Hepatocyte (in vitro differentiated cells): ENCODE results near the gene DNAH17. TPM values are rescaled to one million over a fixed set of nuclear protein-coding genes. Genes with fewer than 3 reads are reported as not detected.
A peak's percentile ranks its signal among the peaks of the same experiment; 100 is the strongest.

Source experiments
- DNase-seq: peaks from one replicate; pipeline ENCODE4 v3.0.0-alpha.2; 2016; ENCODE audit warnings: low spot score
- H2AFZ ChIP-seq: fragments of 200-600 bp; sonication (generic); 2 replicates; pipeline ENCODE4 v1.6.0; 2016; ENCODE audit warnings: antibody characterized with exemption, mild to moderate bottlenecking
- H3K27ac ChIP-seq: fragments of 200-600 bp; sonication (generic); 2 replicates; pipeline ENCODE4 v1.5.1; 2016; ENCODE audit warnings: mild to moderate bottlenecking
- H3K27me3 ChIP-seq: fragments of 200-600 bp; sonication (generic); 2 replicates; pipeline ENCODE4 v1.6.1; 2016
- H3K36me3 ChIP-seq: fragments of 200-600 bp; sonication (generic); replicated peaks from 2 replicates; pipeline ENCODE4 v1.5.1; 2016; ENCODE audit warnings: low read depth; ENCODE audit not compliant: insufficient read depth
- H3K4me1 ChIP-seq: fragments of 200-600 bp; sonication (generic); 2 replicates; pipeline ENCODE4 v1.5.1; 2016; ENCODE audit warnings: mild to moderate bottlenecking, moderate library complexity; ENCODE audit not compliant: insufficient read depth
- H3K4me2 ChIP-seq: fragments of 200-600 bp; sonication (generic); 2 replicates; pipeline ENCODE4 v1.6.0; 2016
- H3K4me3 ChIP-seq: fragments of 200-600 bp; sonication (generic); 2 replicates; pipeline ENCODE4 v1.5.1; 2016; ENCODE audit warnings: mild to moderate bottlenecking
- H3K79me2 ChIP-seq: fragments of 200-600 bp; sonication (generic); 2 replicates; pipeline ENCODE4 v1.6.0; 2017; ENCODE audit warnings: mild to moderate bottlenecking
- H3K9me2 ChIP-seq: fragments of 200-600 bp; sonication (generic); replicated peaks from 2 replicates; pipeline ENCODE4 v1.6.0; 2017; ENCODE audit warnings: mild to moderate bottlenecking; ENCODE audit not compliant: insufficient read depth
- H3K9me3 ChIP-seq: fragments of 200-600 bp; sonication (generic); 2 replicates; pipeline ENCODE4 v1.5.1; 2016; ENCODE audit warnings: low read depth, mild to moderate bottlenecking
- H4K20me1 ChIP-seq: fragments of 200-600 bp; sonication (generic); 2 replicates; pipeline ENCODE4 v1.6.0; 2016; ENCODE audit warnings: mild to moderate bottlenecking; ENCODE audit not compliant: insufficient read depth, poor library complexity, severe bottlenecking
- EZH2 ChIP-seq: fragments of 200-600 bp; sonication (generic); IDR thresholded peaks from 2 replicates; pipeline ENCODE4 v1.6.1; 2016; ENCODE audit warnings: antibody characterized with exemption, mild to moderate bottlenecking, borderline replicate concordance
- EZH2phosphoT487 ChIP-seq: fragments of 200-600 bp; sonication (generic); IDR thresholded peaks from one replicate; pipeline ENCODE4 v1.6.1; 2018; ENCODE audit warnings: antibody characterized with exemption, mild to moderate bottlenecking, low read depth, moderate library complexity; ENCODE audit not compliant: unreplicated experiment, severe bottlenecking
- WGBS: methylation state at CpG from one replicate; pipeline ENCODE4 v1.1.6; 2016; ENCODE audit warnings: low lambda C conversion rate; ENCODE audit errors: missing lambda C conversion rate; 5-methylcytosine and 5-hydroxymethylcytosine counted together
- polyA plus RNA-seq: library from polyadenylated mRNA; unstranded; fragments of >200 nt; fragmentation: Nextera tagmentation; extraction: Ambion mirVana; gene quantifications from 2 replicates; pipeline ENCODE4 v1.2.1, GENCODE V29; 2016
- total RNA-seq: library from RNA; depleted of rRNA; stranded (reverse); fragments of >200 nt; gene quantifications from 2 replicates; pipeline ENCODE4 v1.2.3, GENCODE V29; 2014
- TF ChIP-seq, protein P1 (sequence below): fragments of 200-600 bp; sonication (generic); IDR thresholded peaks from 2 replicates; pipeline ENCODE4 v1.5.1; 2016; ENCODE audit warnings: antibody characterized with exemption, mild to moderate bottlenecking; ENCODE audit not compliant: poor library complexity

DNAH17 gene
- total and polyA plus RNA-seq, 2 experiments from 2014 or later = 0.20 to 1.5 TPM

DNA sequence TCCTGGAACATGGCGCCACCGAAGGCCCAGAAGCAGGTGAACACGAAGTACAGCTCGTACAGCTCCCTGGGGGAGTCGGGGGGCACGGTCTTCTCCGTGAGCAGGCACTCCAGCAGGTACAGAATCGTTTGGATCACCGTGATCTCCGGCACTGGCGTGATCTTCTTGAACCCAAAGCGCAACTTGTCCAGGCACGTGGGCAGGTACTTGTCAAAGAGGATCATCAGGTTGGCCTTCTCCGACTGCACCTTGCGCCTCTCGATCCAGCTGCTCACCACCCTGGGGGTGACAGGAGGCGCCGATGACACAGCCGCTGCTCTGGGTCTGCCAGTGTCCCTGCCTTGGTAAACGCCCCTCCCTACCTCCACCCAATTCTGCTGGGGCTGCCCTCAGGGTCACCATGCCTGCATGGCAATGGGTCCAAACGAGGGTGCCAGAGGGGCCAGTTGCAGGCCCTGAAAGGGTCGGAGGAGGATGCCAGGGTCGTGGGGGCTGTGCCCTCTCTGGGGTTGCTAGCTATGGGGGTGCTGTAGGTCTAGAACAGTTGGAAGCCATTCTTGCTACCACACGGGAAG lies 90.9 kb downstream of the DNAH17 start:
- TF ChIP-seq EZH2phosphoT487 = no peak
- no peak for TF ChIP-seq EZH2
- TF ChIP-seq, protein P1, sequence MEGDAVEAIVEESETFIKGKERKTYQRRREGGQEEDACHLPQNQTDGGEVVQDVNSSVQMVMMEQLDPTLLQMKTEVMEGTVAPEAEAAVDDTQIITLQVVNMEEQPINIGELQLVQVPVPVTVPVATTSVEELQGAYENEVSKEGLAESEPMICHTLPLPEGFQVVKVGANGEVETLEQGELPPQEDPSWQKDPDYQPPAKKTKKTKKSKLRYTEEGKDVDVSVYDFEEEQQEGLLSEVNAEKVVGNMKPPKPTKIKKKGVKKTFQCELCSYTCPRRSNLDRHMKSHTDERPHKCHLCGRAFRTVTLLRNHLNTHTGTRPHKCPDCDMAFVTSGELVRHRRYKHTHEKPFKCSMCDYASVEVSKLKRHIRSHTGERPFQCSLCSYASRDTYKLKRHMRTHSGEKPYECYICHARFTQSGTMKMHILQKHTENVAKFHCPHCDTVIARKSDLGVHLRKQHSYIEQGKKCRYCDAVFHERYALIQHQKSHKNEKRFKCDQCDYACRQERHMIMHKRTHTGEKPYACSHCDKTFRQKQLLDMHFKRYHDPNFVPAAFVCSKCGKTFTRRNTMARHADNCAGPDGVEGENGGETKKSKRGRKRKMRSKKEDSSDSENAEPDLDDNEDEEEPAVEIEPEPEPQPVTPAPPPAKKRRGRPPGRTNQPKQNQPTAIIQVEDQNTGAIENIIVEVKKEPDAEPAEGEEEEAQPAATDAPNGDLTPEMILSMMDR = no peak
- H3K79me2 ChIP-seq = no peaks in the 10 kb centered on the region
- H3K4me3 ChIP-seq = no peak overlapping the region
- H2AFZ ChIP-seq = no peak overlapping the region
- no peaks in the 10 kb centered on the region for H3K9me3 ChIP-seq
- H3K9me2 ChIP-seq = no peaks in the 10 kb centered on the region
- no peaks in the 10 kb centered on the region for H3K36me3 ChIP-seq
- H4K20me1 ChIP-seq = no peaks in the 10 kb centered on the region
- no peak for DNase-seq
- peaks cover 2% of the 10 kb centered on the region for H3K4me1 ChIP-seq
- no peak overlapping the region for H3K27ac ChIP-seq
- no peak overlapping the region for H3K4me2 ChIP-seq
- H3K27me3 ChIP-seq = no peaks in the 10 kb centered on the region
- WGBS = 94% methylated on average over 24 of the region's 24 CpGs

DNA sequence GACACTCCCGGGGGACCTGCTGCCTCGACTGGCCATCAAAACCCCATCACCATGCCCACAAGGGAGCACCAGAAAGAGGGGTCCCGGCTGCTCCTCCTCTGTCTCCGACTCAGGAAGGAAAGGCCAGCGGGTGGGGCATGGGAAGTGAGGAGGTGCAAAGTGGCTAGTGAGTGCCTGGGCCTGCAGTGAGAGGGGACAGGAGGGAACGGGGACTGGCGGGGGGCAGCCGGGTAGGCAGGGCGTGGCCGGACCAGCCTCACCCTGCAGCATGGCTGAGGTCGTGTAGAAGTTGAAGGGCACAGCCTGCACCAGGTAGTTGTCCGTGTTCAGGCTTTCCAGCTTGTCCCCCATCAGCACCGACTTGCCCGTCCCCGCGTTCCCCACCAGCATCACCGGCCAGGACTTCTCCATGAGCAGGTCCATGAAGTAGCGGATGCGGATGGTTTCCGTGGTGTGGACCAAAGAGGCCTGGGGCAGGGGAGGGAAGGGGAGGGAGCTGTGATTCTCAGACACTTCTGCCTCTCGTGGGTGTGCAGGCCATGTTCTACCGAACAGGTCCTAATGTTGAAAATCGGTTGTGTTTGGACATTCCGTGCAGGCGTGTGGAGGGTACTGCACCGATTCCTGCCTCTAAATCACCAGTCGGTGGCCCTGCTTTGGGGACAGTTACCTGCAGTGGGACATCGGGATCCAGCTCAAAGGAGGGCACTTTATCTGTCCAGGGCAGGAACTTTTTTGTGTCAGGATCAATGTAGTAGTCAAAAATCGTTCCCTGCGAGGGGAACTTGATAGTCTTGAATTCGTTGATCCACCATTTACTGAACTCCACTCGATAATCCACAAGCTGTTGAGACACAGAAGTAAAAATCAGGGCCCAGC lies 91.7 kb downstream of the DNAH17 start:
- Histone ChIP-seq H3K4me3 (no peak overlapping the region), H3K36me3 (no peaks in the 10 kb centered on the region), H2AFZ (peak overlapping the region; percentile 74), H3K79me2 (no peaks in the 10 kb centered on the region), H3K27ac (no peak overlapping the region), H3K4me2 (peak overlapping the region; percentile 82), H4K20me1 (no peaks in the 10 kb centered on the region), H3K27me3 (no peaks in the 10 kb centered on the region), H3K9me3 (no peaks in the 10 kb centered on the region), H3K4me1 (peaks cover 2% of the 10 kb centered on the region), H3K9me2 (no peaks in the 10 kb centered on the region)
- WGBS = 61% methylated on average over 28 of the region's 32 CpGs
- no peak for DNase-seq
- TF ChIP-seq, protein P1 = no peak
- no peak for TF ChIP-seq EZH2
- no peak for TF ChIP-seq EZH2phosphoT487

DNA sequence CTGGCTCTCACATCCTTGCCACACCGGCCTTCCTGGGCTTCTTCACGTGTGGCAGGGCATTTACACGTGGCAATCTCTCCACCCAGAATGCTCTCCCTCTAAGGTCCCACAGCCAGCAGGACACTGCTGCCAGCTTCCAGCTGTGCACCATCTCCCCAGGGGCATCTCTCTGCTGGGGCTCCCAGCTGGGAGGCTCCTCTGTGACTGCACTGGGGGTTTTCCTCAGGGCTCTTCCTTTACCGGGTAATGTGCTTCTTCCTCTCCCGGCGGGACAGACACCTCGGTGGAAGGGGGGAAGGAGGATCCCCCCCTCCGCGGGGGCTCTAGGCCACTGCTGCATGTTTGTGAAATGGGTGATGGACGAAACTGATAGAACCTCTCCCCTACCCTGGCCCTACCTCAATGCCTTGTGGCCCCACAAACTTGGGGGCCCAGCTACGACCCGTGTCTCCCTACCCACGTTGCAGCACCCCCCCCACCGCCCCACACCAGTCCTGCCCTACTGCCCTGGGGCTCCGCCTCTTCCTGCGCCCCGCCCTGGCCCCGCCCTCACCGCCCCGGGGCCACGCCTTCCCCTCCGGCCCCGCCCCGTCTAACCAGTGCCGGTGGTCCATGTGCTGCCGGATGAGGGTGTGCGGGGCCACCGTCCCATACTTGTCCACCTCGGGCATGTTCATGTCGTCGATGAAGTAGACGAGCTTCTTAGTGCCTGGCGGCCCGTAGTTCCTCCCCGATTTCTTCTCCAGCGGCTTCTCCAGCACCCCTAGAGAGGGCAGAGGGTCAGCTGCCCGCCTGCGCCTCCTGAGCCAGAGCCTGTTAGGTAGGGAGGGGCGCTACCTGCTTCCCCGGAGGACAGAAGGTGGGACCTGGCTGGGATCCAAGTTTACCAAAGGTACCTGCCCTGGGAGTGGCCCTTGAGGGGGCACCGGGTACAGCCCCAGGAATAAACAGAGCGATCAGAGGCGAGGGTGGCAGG lies 92.6 kb downstream of the DNAH17 start:
- 5% methylated on average over 32 of the region's 43 CpGs for WGBS
- H3K4me2 ChIP-seq = peak overlapping the region; percentile 82
- H4K20me1 ChIP-seq = no peaks in the 10 kb centered on the region
- H2AFZ ChIP-seq = peak overlapping the region; percentile 74
- H3K27me3 ChIP-seq = no peaks in the 10 kb centered on the region
- TF ChIP-seq EZH2phosphoT487 = no peak
- no peak for TF ChIP-seq EZH2
- TF ChIP-seq, protein P1 = no peak
- H3K4me3 ChIP-seq = no peak overlapping the region
- DNase-seq = peak; percentile 61
- H3K9me3 ChIP-seq = no peaks in the 10 kb centered on the region
- H3K4me1 ChIP-seq = peaks cover 2% of the 10 kb centered on the region
- H3K27ac ChIP-seq = no peak overlapping the region
- H3K9me2 ChIP-seq = no peaks in the 10 kb centered on the region
- no peaks in the 10 kb centered on the region for H3K79me2 ChIP-seq
- H3K36me3 ChIP-seq = no peaks in the 10 kb centered on the region
